ENCODE results near the gene JUNB. TPM values are rescaled to one million over a fixed set of nuclear protein-coding genes. Genes with fewer than 3 reads are reported as not detected.

JUNB gene
- total RNA-seq (2021; ENCODE audit: unreplicated experiment), result 194 TPM
- 215 and 264 TPM in 2 replicates for polyA plus RNA-seq (2012)
- Bru-seq, nascent RNA, result percentile 98 among the genes with signal in this experiment
- BruChase-seq, experiment 1, labeled RNA remaining after a 6-hour chase, result percentile 84 among the genes with signal in this experiment
- percentile 95 among the genes with signal in this experiment for BruChase-seq, experiment 2, labeled RNA remaining after a 2-hour chase
- long read RNA-seq, transcript JUNB-201 (1 exons, 1,820 nt), result major isoform, 445 of 446 reads
- long read RNA-seq, partial matches to known transcripts, result 0 of 446 reads
- long read RNA-seq, other reads (novel, unspliced or antisense), result 1 of 446 reads

DNA sequence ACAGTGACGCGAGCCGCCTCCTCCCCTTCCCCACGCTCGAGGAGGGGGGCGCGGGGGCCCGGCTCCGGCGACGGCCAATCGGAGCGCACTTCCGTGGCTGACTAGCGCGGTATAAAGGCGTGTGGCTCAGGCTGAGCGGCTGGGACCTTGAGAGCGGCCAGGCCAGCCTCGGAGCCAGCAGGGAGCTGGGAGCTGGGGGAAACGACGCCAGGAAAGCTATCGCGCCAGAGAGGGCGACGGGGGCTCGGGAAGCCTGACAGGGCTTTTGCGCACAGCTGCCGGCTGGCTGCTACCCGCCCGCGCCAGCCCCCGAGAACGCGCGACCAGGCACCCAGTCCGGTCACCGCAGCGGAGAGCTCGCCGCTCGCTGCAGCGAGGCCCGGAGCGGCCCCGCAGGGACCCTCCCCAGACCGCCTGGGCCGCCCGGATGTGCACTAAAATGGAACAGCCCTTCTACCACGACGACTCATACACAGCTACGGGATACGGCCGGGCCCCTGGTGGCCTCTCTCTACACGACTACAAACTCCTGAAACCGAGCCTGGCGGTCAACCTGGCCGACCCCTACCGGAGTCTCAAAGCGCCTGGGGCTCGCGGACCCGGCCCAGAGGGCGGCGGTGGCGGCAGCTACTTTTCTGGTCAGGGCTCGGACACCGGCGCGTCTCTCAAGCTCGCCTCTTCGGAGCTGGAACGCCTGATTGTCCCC, at the start of gene JUNB:
TSS of gene JUNB (plus strand) at position 142 of the 706 bp plus-strand sequence. CDS start at position 428, 286 bp downstream.
- ChIA-PET CTCF (interaction anchor here (0.7 to 7.4 kb wide), 5 partner anchors 9 to 34 kb away, joined by 3 to 88 read pairs (median 21); partner anchors contain the start of gene HOOK2), POLR2A (interaction anchor here (0.6 to 6.7 kb wide), 18 partner anchors 9 to 128 kb away, joined by 3 to 172 read pairs (median 6); partner anchors contain the start of genes DHPS, GET3, HOOK2 and PRDX2), RAD21 (ENCODE audit: low non-redundant PET in 1 of 2, low total read pairs in 2 of 2, uncharacterized antibody in 2 of 2, unreplicated experiment in 2 of 2) (interaction anchor here (0.6 to 1.4 kb wide), 5 partner anchors 8 to 95 kb away, joined by 3 to 8 read pairs (median 5); partner anchors contain the start of gene FBXW9 (in 1 of the 2))
- Histone ChIP-seq H3K4me2 (ENCODE audit: low read length) (peak within 1 kb of the TSS; percentile 99), H3K9me3 (ENCODE audit: control insufficient read depth in 1 of 2, insufficient read depth in 1 of 2, low read depth in 1 of 2, low read length in 2 of 2) (no peaks in the 10 kb centered on the region), H3K4me3 (replicated peaks in 1 of 2; ENCODE audit: low read depth in 1 of 2, low read length in 2 of 2) (peak within 1 kb of the TSS; percentile 77 to 84), H3K79me2 (ENCODE audit: insufficient read depth, low read length) (peaks cover 19% of the 10 kb centered on the region), H4K20me1 (ENCODE audit: insufficient read depth) (no peaks in the 10 kb centered on the region), H2AFZ (ENCODE audit: low read depth, low read length, poor library complexity, severe bottlenecking) (no peak within 1 kb of the TSS), H3K9me2 (ENCODE audit: insufficient read depth) (no peaks in the 10 kb centered on the region), H3K27me3 (ENCODE audit: insufficient read depth, low read length) (no peaks in the 10 kb centered on the region), H3K36me3 (ENCODE audit: control insufficient read depth in 1 of 2, insufficient read depth in 2 of 2, low read length in 2 of 2) (no peaks in the 10 kb centered on the region), H3K9ac (ENCODE audit: low read length) (peak within 1 kb of the TSS; percentile 93), H3K27ac (ENCODE audit: low read depth, low read length) (peak within 1 kb of the TSS; percentile 96), H3K4me1 (ENCODE audit: control insufficient read depth in 1 of 2, insufficient read depth in 2 of 2, low read length in 2 of 2) (peaks cover 61 to 90% of the 10 kb centered on the region in 2 experiments)
- DNase-seq (ENCODE audit: low read depth, low spot score) (peak; percentile 93), ATAC-seq (peak; percentile 46)
- no TSS peak for BruUV-seq (replicated peaks)
- intact Hi-C loops (cut with micrococcal nuclease), result loop anchor here (2.0 kb wide), 1 partner anchor 13 kb away; no protein-coding TSS in a partner anchor
- no peak for TF ChIP-seq SP1 (IDR thresholded peaks at IDR 0.05; ENCODE audit: low read depth)
- TF ChIP-seq POLR2AphosphoS5 (IDR thresholded peaks at IDR 0.05; ENCODE audit: low read depth, low read length), result peak; percentile 100
- TF ChIP-seq ZFX (IDR thresholded peaks at IDR 0.05), result peak; percentile 52
- no peak for TF ChIP-seq SRF (IDR thresholded peaks at IDR 0.05; ENCODE audit: low read depth)
- peak; percentile 54 for TF ChIP-seq TCF7L2 (IDR thresholded peaks at IDR 0.05; ENCODE audit: borderline replicate concordance, extremely low read depth, insufficient read depth, insufficient read length)
- no peak for TF ChIP-seq CBX3 (IDR thresholded peaks at IDR 0.05; ENCODE audit: low read depth)
- TF ChIP-seq CEBPB (IDR thresholded peaks at IDR 0.05; ENCODE audit: low read depth), result no peak
- no peak for TF ChIP-seq EZH2phosphoT487 (IDR thresholded peaks at IDR 0.05; ENCODE audit: borderline replicate concordance)
- TF ChIP-seq, protein P1, sequence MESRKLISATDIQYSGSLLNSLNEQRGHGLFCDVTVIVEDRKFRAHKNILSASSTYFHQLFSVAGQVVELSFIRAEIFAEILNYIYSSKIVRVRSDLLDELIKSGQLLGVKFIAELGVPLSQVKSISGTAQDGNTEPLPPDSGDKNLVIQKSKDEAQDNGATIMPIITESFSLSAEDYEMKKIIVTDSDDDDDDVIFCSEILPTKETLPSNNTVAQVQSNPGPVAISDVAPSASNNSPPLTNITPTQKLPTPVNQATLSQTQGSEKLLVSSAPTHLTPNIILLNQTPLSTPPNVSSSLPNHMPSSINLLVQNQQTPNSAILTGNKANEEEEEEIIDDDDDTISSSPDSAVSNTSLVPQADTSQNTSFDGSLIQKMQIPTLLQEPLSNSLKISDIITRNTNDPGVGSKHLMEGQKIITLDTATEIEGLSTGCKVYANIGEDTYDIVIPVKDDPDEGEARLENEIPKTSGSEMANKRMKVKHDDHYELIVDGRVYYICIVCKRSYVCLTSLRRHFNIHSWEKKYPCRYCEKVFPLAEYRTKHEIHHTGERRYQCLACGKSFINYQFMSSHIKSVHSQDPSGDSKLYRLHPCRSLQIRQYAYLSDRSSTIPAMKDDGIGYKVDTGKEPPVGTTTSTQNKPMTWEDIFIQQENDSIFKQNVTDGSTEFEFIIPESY (IDR thresholded peaks at IDR 0.05; ENCODE audit: extremely low read depth, insufficient replicate concordance, low read length), result peak; percentile 88
- TF ChIP-seq, protein P2, sequence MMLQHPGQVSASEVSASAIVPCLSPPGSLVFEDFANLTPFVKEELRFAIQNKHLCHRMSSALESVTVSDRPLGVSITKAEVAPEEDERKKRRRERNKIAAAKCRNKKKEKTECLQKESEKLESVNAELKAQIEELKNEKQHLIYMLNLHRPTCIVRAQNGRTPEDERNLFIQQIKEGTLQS (IDR thresholded peaks at IDR 0.05), result no peak
- TF ChIP-seq, protein P3, sequence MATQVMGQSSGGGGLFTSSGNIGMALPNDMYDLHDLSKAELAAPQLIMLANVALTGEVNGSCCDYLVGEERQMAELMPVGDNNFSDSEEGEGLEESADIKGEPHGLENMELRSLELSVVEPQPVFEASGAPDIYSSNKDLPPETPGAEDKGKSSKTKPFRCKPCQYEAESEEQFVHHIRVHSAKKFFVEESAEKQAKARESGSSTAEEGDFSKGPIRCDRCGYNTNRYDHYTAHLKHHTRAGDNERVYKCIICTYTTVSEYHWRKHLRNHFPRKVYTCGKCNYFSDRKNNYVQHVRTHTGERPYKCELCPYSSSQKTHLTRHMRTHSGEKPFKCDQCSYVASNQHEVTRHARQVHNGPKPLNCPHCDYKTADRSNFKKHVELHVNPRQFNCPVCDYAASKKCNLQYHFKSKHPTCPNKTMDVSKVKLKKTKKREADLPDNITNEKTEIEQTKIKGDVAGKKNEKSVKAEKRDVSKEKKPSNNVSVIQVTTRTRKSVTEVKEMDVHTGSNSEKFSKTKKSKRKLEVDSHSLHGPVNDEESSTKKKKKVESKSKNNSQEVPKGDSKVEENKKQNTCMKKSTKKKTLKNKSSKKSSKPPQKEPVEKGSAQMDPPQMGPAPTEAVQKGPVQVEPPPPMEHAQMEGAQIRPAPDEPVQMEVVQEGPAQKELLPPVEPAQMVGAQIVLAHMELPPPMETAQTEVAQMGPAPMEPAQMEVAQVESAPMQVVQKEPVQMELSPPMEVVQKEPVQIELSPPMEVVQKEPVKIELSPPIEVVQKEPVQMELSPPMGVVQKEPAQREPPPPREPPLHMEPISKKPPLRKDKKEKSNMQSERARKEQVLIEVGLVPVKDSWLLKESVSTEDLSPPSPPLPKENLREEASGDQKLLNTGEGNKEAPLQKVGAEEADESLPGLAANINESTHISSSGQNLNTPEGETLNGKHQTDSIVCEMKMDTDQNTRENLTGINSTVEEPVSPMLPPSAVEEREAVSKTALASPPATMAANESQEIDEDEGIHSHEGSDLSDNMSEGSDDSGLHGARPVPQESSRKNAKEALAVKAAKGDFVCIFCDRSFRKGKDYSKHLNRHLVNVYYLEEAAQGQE (IDR thresholded peaks at IDR 0.05; ENCODE audit: low read depth), result no peak
- TF ChIP-seq, protein P4, sequence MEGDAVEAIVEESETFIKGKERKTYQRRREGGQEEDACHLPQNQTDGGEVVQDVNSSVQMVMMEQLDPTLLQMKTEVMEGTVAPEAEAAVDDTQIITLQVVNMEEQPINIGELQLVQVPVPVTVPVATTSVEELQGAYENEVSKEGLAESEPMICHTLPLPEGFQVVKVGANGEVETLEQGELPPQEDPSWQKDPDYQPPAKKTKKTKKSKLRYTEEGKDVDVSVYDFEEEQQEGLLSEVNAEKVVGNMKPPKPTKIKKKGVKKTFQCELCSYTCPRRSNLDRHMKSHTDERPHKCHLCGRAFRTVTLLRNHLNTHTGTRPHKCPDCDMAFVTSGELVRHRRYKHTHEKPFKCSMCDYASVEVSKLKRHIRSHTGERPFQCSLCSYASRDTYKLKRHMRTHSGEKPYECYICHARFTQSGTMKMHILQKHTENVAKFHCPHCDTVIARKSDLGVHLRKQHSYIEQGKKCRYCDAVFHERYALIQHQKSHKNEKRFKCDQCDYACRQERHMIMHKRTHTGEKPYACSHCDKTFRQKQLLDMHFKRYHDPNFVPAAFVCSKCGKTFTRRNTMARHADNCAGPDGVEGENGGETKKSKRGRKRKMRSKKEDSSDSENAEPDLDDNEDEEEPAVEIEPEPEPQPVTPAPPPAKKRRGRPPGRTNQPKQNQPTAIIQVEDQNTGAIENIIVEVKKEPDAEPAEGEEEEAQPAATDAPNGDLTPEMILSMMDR (IDR thresholded peaks at IDR 0.05 in 2 of 3, conservative IDR thresholded peaks at IDR 0.05 in 1 of 3; ENCODE audit: borderline replicate concordance in 1 of 3, insufficient read depth in 1 of 3, low read depth in 2 of 3, low read length in 2 of 3), result no peak
- peak; percentile 100 for TF ChIP-seq POLR2A (IDR thresholded peaks at IDR 0.05; ENCODE audit: borderline replicate concordance, extremely low read depth, insufficient read depth, insufficient read length)
- no peak for TF ChIP-seq ZNF274 (IDR thresholded peaks at IDR 0.05; ENCODE audit: low read depth, low read length)
- no peak for TF ChIP-seq ELF1 (IDR thresholded peaks at IDR 0.05; ENCODE audit: borderline replicate concordance, low read depth)
- TF ChIP-seq FOSL1 (IDR thresholded peaks at IDR 0.05; ENCODE audit: low read depth), result no peak
- TF ChIP-seq EGR1 (IDR thresholded peaks at IDR 0.05; ENCODE audit: low read depth), result no peak
- no peak for TF ChIP-seq JUND (IDR thresholded peaks at IDR 0.05)
